Thyroid gland (tissue), 4 donors: ENCODE data around the gene SNW1.
"Not testable (repeated sequence)": the region's sequence is repeated elsewhere in the genome, so short reads cannot be mapped to it uniquely, and the experiment has no call there.

ENCODE experiments used
- CTCF ChIP-seq, 6 experiments: fragments of 200-600 bp in 3 of 6; fragments of 450-650 bp in 3 of 6; sonication (generic) in 3 of 6; IDR thresholded peaks; one replicate each; pipeline ENCODE4 v1.5.1; 2016 to 2019; ENCODE audit warnings: antibody characterized with exemption in 6 of 6, mild to moderate bottlenecking in 2 of 6, inconsistent platforms in 1 of 6, moderate library complexity in 1 of 6
- POLR2A ChIP-seq, 2 donors: fragments of 450-650 bp; IDR thresholded peaks; one replicate each; pipeline ENCODE4 v1.6.1; 2017; ENCODE audit warnings: antibody characterized with exemption in 2 of 2, mild to moderate bottlenecking in 2 of 2, moderate library complexity in 1 of 2

GRCh38 chr14:77768442-77769069 lies 7.6 kb upstream of the SNW1 start:
- TF ChIP-seq POLR2A, CTCF (IDR thresholded peaks at IDR 0.05): not testable (repeated sequence)
